ENCODE results near the gene ETV1. TPM values are rescaled to one million over a fixed set of nuclear protein-coding genes. Genes with fewer than 3 reads are reported as not detected.

ETV1 gene
- total and polyA plus RNA-seq, 9 of the 15 experiments (the other 6 are each of a cell fraction or from before 2014, with no cell fraction given), result 7.2 to 27.4 (median 14.0) TPM

DNA sequence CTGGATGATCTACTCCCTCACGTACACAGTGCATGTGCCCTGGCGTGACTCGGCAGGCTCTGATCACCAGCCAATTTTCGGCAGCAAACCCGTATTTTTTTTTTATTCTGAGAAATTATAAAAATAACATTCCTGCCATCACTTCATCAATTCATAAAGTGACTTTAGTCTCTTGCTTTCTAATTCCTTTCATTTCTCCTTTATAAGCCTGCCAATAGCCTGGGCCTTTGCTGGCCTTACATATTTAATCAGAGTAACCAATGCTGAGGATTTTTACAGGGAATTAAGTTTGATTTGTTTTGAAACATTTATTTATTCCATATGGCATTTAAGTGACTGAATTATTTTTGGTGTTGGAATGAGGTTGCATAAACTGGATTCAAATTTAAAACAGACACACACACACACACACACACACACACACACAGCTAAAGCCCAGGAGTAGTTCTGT lies 140.8 kb downstream of the ETV1 start (continued):
- TF ChIP-seq, protein P1, sequence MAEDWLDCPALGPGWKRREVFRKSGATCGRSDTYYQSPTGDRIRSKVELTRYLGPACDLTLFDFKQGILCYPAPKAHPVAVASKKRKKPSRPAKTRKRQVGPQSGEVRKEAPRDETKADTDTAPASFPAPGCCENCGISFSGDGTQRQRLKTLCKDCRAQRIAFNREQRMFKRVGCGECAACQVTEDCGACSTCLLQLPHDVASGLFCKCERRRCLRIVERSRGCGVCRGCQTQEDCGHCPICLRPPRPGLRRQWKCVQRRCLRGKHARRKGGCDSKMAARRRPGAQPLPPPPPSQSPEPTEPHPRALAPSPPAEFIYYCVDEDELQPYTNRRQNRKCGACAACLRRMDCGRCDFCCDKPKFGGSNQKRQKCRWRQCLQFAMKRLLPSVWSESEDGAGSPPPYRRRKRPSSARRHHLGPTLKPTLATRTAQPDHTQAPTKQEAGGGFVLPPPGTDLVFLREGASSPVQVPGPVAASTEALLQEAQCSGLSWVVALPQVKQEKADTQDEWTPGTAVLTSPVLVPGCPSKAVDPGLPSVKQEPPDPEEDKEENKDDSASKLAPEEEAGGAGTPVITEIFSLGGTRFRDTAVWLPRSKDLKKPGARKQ (CRISPR knock-in tag; IDR thresholded peaks at IDR 0.05), result no peak
- no peak for TF ChIP-seq MEF2A (IDR thresholded peaks at IDR 0.05; ENCODE audit: control insufficient read depth, low read depth, low read length)
- no peak for TF ChIP-seq KAT8 (IDR thresholded peaks at IDR 0.05; ENCODE audit: low read depth)
- no peak for TF ChIP-seq NFYB (IDR thresholded peaks at IDR 0.05; ENCODE audit: extremely low read depth, insufficient read length)
- TF ChIP-seq RAD21 (CRISPR knock-in tag; conservative IDR thresholded peaks at IDR 0.05 in 1 of 2, IDR thresholded peaks at IDR 0.05 in 1 of 2), result no peak
- no peak for TF ChIP-seq GTF2E2 (tag; IDR thresholded peaks at IDR 0.05)

DNA sequence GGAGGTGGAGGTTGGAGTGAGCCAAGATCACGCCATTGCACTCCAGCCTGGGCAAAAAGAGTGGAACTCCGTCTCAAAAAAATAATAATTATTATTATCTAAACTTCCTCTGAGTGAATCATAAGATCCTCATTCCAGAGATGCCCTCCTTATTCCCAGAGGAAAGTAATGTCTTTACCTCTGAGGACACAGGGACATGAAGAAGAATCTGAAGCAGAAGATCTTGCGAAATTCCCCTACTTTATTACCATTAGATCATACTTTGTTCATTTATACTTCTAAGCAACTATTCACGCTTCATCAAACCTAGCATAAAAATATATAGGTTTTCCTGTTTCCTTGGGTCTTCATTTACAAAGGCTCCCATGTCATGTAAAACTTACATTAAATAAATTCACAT lies 143.1 kb downstream of the ETV1 start:
- FAIRE-seq, result no peak
- H3K27ac ChIP-seq (ENCODE audit: extremely low read depth, low read depth, low read length), result no peak overlapping the region
- H3K4me3 ChIP-seq, result no peak overlapping the region
- peaks cover 0 to 10% of the 10 kb centered on the region in 2 experiments; a peak in 2 of 5 replicates for H3K4me1 ChIP-seq (replicated peaks in 1 of 2; ENCODE audit: control insufficient read depth in 2 of 2, insufficient read depth in 2 of 2, low read length in 2 of 2)
- TF ChIP-seq, protein P2, sequence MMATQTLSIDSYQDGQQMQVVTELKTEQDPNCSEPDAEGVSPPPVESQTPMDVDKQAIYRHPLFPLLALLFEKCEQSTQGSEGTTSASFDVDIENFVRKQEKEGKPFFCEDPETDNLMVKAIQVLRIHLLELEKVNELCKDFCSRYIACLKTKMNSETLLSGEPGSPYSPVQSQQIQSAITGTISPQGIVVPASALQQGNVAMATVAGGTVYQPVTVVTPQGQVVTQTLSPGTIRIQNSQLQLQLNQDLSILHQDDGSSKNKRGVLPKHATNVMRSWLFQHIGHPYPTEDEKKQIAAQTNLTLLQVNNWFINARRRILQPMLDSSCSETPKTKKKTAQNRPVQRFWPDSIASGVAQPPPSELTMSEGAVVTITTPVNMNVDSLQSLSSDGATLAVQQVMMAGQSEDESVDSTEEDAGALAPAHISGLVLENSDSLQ (IDR thresholded peaks at IDR 0.05), result no peak
- TF ChIP-seq NR1H2 (CRISPR knock-in tag; IDR thresholded peaks at IDR 0.05), result no peak
- TF ChIP-seq, protein P3, sequence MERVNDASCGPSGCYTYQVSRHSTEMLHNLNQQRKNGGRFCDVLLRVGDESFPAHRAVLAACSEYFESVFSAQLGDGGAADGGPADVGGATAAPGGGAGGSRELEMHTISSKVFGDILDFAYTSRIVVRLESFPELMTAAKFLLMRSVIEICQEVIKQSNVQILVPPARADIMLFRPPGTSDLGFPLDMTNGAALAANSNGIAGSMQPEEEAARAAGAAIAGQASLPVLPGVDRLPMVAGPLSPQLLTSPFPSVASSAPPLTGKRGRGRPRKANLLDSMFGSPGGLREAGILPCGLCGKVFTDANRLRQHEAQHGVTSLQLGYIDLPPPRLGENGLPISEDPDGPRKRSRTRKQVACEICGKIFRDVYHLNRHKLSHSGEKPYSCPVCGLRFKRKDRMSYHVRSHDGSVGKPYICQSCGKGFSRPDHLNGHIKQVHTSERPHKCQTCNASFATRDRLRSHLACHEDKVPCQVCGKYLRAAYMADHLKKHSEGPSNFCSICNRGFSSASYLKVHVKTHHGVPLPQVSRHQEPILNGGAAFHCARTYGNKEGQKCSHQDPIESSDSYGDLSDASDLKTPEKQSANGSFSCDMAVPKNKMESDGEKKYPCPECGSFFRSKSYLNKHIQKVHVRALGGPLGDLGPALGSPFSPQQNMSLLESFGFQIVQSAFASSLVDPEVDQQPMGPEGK (CRISPR knock-in tag; IDR thresholded peaks at IDR 0.05; ENCODE audit: borderline replicate concordance), result no peak
- TF ChIP-seq, protein P4, sequence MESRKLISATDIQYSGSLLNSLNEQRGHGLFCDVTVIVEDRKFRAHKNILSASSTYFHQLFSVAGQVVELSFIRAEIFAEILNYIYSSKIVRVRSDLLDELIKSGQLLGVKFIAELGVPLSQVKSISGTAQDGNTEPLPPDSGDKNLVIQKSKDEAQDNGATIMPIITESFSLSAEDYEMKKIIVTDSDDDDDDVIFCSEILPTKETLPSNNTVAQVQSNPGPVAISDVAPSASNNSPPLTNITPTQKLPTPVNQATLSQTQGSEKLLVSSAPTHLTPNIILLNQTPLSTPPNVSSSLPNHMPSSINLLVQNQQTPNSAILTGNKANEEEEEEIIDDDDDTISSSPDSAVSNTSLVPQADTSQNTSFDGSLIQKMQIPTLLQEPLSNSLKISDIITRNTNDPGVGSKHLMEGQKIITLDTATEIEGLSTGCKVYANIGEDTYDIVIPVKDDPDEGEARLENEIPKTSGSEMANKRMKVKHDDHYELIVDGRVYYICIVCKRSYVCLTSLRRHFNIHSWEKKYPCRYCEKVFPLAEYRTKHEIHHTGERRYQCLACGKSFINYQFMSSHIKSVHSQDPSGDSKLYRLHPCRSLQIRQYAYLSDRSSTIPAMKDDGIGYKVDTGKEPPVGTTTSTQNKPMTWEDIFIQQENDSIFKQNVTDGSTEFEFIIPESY (CRISPR knock-in tag; IDR thresholded peaks at IDR 0.05), result no peak
- no peak for TF ChIP-seq MEF2A (IDR thresholded peaks at IDR 0.05; ENCODE audit: control insufficient read depth, low read depth, low read length)
- no peak for TF ChIP-seq FIP1L1 (IDR thresholded peaks at IDR 0.05; ENCODE audit: low read depth, low read length, poor library complexity, severe bottlenecking)
- TF ChIP-seq ZKSCAN3 (CRISPR knock-in tag; IDR thresholded peaks at IDR 0.05), result no peak
- no peak for TF ChIP-seq GTF2E2 (tag; IDR thresholded peaks at IDR 0.05)
- no peak for TF ChIP-seq FOXJ3 (CRISPR knock-in tag; IDR thresholded peaks at IDR 0.05)
- no peak for TF ChIP-seq PYGO2 (tag; IDR thresholded peaks at IDR 0.05)
- no peaks in the 10 kb centered on the region for H3K36me3 ChIP-seq (ENCODE audit: control insufficient read depth, insufficient read depth, low read length)
- no peak overlapping the region for H3K9ac ChIP-seq (ENCODE audit: insufficient read depth in 1 of 2, low read depth in 2 of 2, low read length in 2 of 2)
- H3K9me3 ChIP-seq (replicated peaks; ENCODE audit: control insufficient read depth, insufficient read depth, low read depth, low read length), result no peaks in the 10 kb centered on the region
- no peaks in the 10 kb centered on the region for H3K27me3 ChIP-seq (ENCODE audit: control insufficient read depth in 2 of 2, insufficient read depth in 2 of 2, low read length in 2 of 2)
- DNase-seq (ENCODE audit: extremely low read depth in 1 of 4, low spot score in 3 of 4), result no peak
- no peak for ATAC-seq
- H3K9me1 ChIP-seq (ENCODE audit: control insufficient read depth, insufficient read depth, low read length), result no peaks in the 10 kb centered on the region
- no peak overlapping the region for H2AFZ ChIP-seq (ENCODE audit: low read depth, low read length)
- ChIA-PET CTCF (ENCODE audit: low intra/inter-chr PET ratio) (no interaction called here), POLR2A (no interaction called here)
- intact Hi-C loops (cut with micrococcal nuclease), result no loop called here
- no peaks in the 10 kb centered on the region for H3K79me2 ChIP-seq (ENCODE audit: control insufficient read depth, insufficient read depth, low read length)
- BruUV-seq (replicated peaks), result no TSS peak
- in situ Hi-C loops (cut with MboI), result no loop called here
- no peaks in the 10 kb centered on the region for H4K20me1 ChIP-seq (replicated peaks; ENCODE audit: control insufficient read depth, insufficient read depth, low read length)
- WGBS (ENCODE audit: insufficient coverage, low coverage, missing lambda C conversion rate), result 29% methylated on average over 4 of the region's 4 CpGs
- no peak overlapping the region for H3K4me2 ChIP-seq (ENCODE audit: insufficient read depth, low read length)
